Lower leg skin (tissue), 3 donors: ENCODE data around the gene HMOX2.

ENCODE experiments used
- CTCF ChIP-seq, 3 donors: fragments of 450-650 bp; IDR thresholded peaks; one replicate each; pipeline ENCODE4 v1.5.1; 2016; ENCODE audit warnings: antibody characterized with exemption in 3 of 3, mild to moderate bottlenecking in 3 of 3, moderate library complexity in 2 of 3
- POLR2A ChIP-seq, 2 donors: fragments of 450-650 bp; IDR thresholded peaks; one replicate each; pipeline ENCODE4 v1.6.1; 2016 to 2017; ENCODE audit warnings: antibody characterized with exemption in 2 of 2, mild to moderate bottlenecking in 1 of 2, moderate library complexity in 1 of 2

DNA sequence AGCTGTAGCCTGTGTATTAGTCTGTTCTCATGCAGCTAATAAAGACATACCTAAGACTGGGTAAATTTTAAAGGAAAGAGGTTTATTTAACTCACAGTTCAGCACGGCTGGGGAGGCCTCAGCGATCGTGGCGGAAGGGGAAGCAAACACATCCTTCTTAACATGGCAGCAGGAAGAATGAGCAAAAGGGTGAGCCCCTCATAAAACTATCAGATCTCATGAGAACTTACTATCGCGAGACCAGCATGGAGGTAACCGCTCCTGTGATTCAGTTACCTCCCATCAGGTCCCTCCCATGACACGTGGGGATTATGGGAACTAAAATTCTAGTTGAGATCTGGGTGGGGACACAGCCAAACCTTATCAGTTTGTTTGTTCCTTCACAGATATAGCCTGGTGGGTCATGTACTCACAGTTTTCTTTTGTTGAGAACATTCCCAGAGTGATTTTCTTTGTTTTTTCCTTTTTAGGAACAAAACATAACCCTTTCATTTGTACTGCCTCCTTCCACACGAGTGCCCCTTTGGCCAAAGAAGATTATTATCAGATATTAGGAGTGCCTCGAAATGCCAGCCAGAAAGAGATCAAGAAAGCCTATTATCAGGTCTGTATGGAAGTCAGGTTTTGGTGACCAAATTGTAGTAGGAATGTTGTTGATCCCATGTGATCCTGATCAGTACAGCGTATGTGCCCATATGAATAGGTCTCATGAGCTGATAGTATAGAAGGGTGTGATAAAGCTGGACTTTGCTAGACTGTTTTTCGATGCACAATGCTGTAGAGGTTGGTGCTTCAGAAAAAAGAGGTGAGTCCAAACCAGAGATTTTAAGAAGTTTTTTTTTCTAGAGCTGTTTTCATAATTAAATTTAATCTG, 42.0 kb upstream of the HMOX2 start:
- TF ChIP-seq POLR2A (IDR thresholded peaks at IDR 0.05) (no peak), CTCF (IDR thresholded peaks at IDR 0.05) (no peak)
